ENCODE data around the gene PPEF1. TPM values are rescaled to one million over a fixed set of nuclear protein-coding genes. Genes with fewer than 3 reads are reported as not detected.

The PPEF1 gene
- total and polyA plus RNA-seq, 7 donors: 0.04 to 0.38 (median 0.18) TPM; not detected in 2

- 24 to 33% (median 26%) methylated on average over 7 of the region's 7 CpGs for WGBS, 3 donors
- intact Hi-C loops (cut with DNase I): no loop called here
- H3K4me3 ChIP-seq: no peak overlapping the region
- no peaks in the 10 kb centered on the region for H3K27me3 ChIP-seq (ENCODE audit: insufficient read depth in 3 of 3, low read length in 2 of 3)
- no peaks in the 10 kb centered on the region for H3K36me3 ChIP-seq (ENCODE audit: insufficient read depth in 1 of 2, low read depth in 1 of 2)
- ATAC-seq (no peak), DNase-seq (no peak)
- TF ChIP-seq CTCF (IDR thresholded peaks at IDR 0.05): peak; percentile 15
- H3K9me3 ChIP-seq: peaks cover 6% of the 10 kb centered on the region
- no peak overlapping the region for H3K27ac ChIP-seq
- H3K4me1 ChIP-seq: no peaks in the 10 kb centered on the region
These were observed 62.5 kb downstream of the PPEF1 start for GRCh38 chrX:18769812-18770573.

GRCh38 chrX:18789916-18790315 is 82.5 kb downstream of the PPEF1 start:
- DNase-seq: no peak
- no peaks in the 10 kb centered on the region for H3K9me3 ChIP-seq
- 4 to 24% (median 5%) methylated on average over 1 of the region's 1 CpG for WGBS, 3 donors
- H3K27ac ChIP-seq: no peak overlapping the region
- no peak for TF ChIP-seq CTCF (IDR thresholded peaks at IDR 0.05)
- H3K27me3 ChIP-seq (ENCODE audit: insufficient read depth in 3 of 3, low read length in 2 of 3): no peaks in the 10 kb centered on the region
- H3K4me3 ChIP-seq: no peak overlapping the region
- ATAC-seq: no peak
- no peaks in the 10 kb centered on the region for H3K4me1 ChIP-seq
- H3K36me3 ChIP-seq (ENCODE audit: insufficient read depth in 1 of 2, low read depth in 1 of 2): no peaks in the 10 kb centered on the region
- intact Hi-C loops (cut with DNase I): no loop called here

- Histone ChIP-seq H3K36me3 (ENCODE audit: insufficient read depth in 1 of 2, low read depth in 1 of 2) (no peaks in the 10 kb centered on the region), H3K27me3 (ENCODE audit: insufficient read depth in 3 of 3, low read length in 2 of 3) (no peaks in the 10 kb centered on the region), H3K4me1 (no peaks in the 10 kb centered on the region), H3K27ac (no peak overlapping the region), H3K9me3 (no peaks in the 10 kb centered on the region), H3K4me3 (no peak overlapping the region)
- no peak for TF ChIP-seq CTCF (IDR thresholded peaks at IDR 0.05)
- ATAC-seq: no peak
- intact Hi-C loops (cut with DNase I): no loop called here
- no peak for DNase-seq
These were observed 85.4 kb downstream of the PPEF1 start for GRCh38 chrX:18792828-18793227.

- no peak for TF ChIP-seq CTCF (IDR thresholded peaks at IDR 0.05)
- Histone ChIP-seq H3K27ac (no peak overlapping the region), H3K4me3 (no peak overlapping the region), H3K27me3 (ENCODE audit: insufficient read depth in 3 of 3, low read length in 2 of 3) (no peaks in the 10 kb centered on the region), H3K36me3 (ENCODE audit: insufficient read depth in 1 of 2, low read depth in 1 of 2) (no peaks in the 10 kb centered on the region), H3K4me1 (no peaks in the 10 kb centered on the region), H3K9me3 (no peaks in the 10 kb centered on the region)
- DNase-seq: no peak
- intact Hi-C loops (cut with DNase I): no loop called here
- no peak for ATAC-seq
- WGBS, 3 donors: 36 to 43% (median 40%) methylated on average over 7 of the region's 7 CpGs
These were observed 86.2 kb downstream of the PPEF1 start for GRCh38 chrX:18793601-18794089.

GRCh38 chrX:18797141-18797540 is 89.7 kb downstream of the PPEF1 start:
- no peaks in the 10 kb centered on the region for H3K36me3 ChIP-seq (ENCODE audit: insufficient read depth in 1 of 2, low read depth in 1 of 2)
- intact Hi-C loops (cut with DNase I): no loop called here
- H3K4me3 ChIP-seq: no peak overlapping the region
- TF ChIP-seq CTCF (IDR thresholded peaks at IDR 0.05): no peak
- H3K4me1 ChIP-seq: no peaks in the 10 kb centered on the region
- no peaks in the 10 kb centered on the region for H3K27me3 ChIP-seq (ENCODE audit: insufficient read depth in 3 of 3, low read length in 2 of 3)
- H3K9me3 ChIP-seq: no peaks in the 10 kb centered on the region
- H3K27ac ChIP-seq: no peak overlapping the region
- ATAC-seq (no peak), DNase-seq (no peak)
- 81 to 84% (median 81%) methylated on average over 2 of the region's 2 CpGs for WGBS, 3 donors

Data from psoas muscle (tissue), 8 donors.